GM19240 (cell line): ENCODE data around the gene SPATA12.

Experiments used
- DNase-seq: peaks from one replicate; pipeline ENCODE4 v3.0.0; 2011; ENCODE audit warnings: low spot score; ENCODE audit not compliant: insufficient read length

Gene SPATA12

GRCh38 chr3:57112206-57112605 lies 51.7 kb downstream of the SPATA12 start:
- DNase-seq, result no peak

- DNase-seq, result no peak
These were observed 56.0 kb downstream of the SPATA12 start for GRCh38 chr3:57116501-57116900.

GRCh38 chr3:57118254-57118653 lies 57.8 kb downstream of the SPATA12 start:
- no peak for DNase-seq

GRCh38 chr3:57120040-57120439 lies 59.6 kb downstream of the SPATA12 start:
- DNase-seq, result no peak

GRCh38 chr3:57120451-57121174 lies 60.1 kb downstream of the SPATA12 start:
- no peak for DNase-seq
